Adrenal gland (tissue), 12 donors: ENCODE results near the gene LMLN. TPM values are rescaled to one million over a fixed set of nuclear protein-coding genes. Genes with fewer than 3 reads are reported as not detected.
A peak's percentile ranks its signal among the peaks of the same experiment; 100 is the strongest.
"Not testable (repeated sequence)": the region's sequence is repeated elsewhere in the genome, so short reads cannot be mapped to it uniquely, and the experiment has no call there.

Source experiments
- DNase-seq, 7 donors: peaks; one replicate each; pipeline ENCODE4 v3.0.0-alpha.2; 2019 to 2020
- H3K27ac ChIP-seq, 5 donors: fragments of 200-600 bp; sonication (generic) in 4 of 5; 1 replicate in 3 of 5; 2 replicates in 2 of 5; pipeline versions ENCODE4 v1.5.1 to v1.8.0; 2016 to 2020; ENCODE audit warnings: mild to moderate bottlenecking in 1 of 5
- H3K27me3 ChIP-seq: fragments of 200-600 bp; 2 replicates; pipeline ENCODE4 v1.8.0; 2021
- H3K36me3 ChIP-seq, 2 donors: fragments of 200-600 bp; replicated peaks in 1 of 2; 1 replicate in 1 of 2; 2 replicates in 1 of 2; pipeline versions ENCODE4 v1.5.1 to v1.8.0; 2018 to 2022
- H3K4me1 ChIP-seq, 2 donors: fragments of 200-600 bp; replicated peaks in 1 of 2; 1 replicate in 1 of 2; 2 replicates in 1 of 2; pipeline versions ENCODE4 v1.5.1 to v1.8.0; 2018 to 2021
- H3K4me3 ChIP-seq, 4 donors: fragments of 200-600 bp; sonication (generic) in 3 of 4; one replicate each; pipeline ENCODE4 v1.5.1; 2016 to 2018
- H3K9me3 ChIP-seq, 3 donors: fragments of 200-600 bp; sonication (generic) in 1 of 3; replicated peaks in 1 of 3; 1 replicate in 2 of 3; 2 replicates in 1 of 3; pipeline versions ENCODE4 v1.5.1 to v1.8.0; 2016 to 2021
- POLR2A ChIP-seq, 2 donors: fragments of 450-650 bp; IDR thresholded peaks; one replicate each; pipeline ENCODE4 v1.6.1; 2017; ENCODE audit warnings: antibody characterized with exemption in 2 of 2, mild to moderate bottlenecking in 2 of 2, moderate library complexity in 1 of 2
- WGBS, 4 donors: extraction: QIAGEN DNeasy Blood & Tissue Kit in 2 of 4; methylation state at CpG; one replicate each; pipeline versions ENCODE4 v1.1.5 to v1.1.7; 2013 to 2017; 5-methylcytosine and 5-hydroxymethylcytosine counted together
- intact Hi-C, 2 donors: fragments of 100-400 bp; cut with DNase I; formaldehyde crosslinking; loops; one replicate each; pipeline versions ENCODE4 v1.14.1 to v1.15.0; 2022 to 2023
- polyA plus RNA-seq, 3 donors: library from polyadenylated mRNA; stranded (reverse); fragments of 200-250 nt in 2 of 3; fragments of 350-450 nt in 1 of 3; fragmentation: Illumina TruSeq in 1 of 3; extraction: RNeasy Lipid Tissue Mini Kit (QIAGEN cat#74804) in 1 of 3; gene quantifications; one replicate each; pipeline ENCODE4 v1.2.3, GENCODE V29; 2013 to 2014
- total RNA-seq, 9 donors: library from RNA; depleted of rRNA in 4 of 9; stranded (reverse); fragments of >200 nt in 4 of 9; fragments of 120-200 nt in 1 of 9; fragmentation: NEBNext Ultra II Directional in 1 of 9; extraction: Animal tissue kit (Norgen Biotek cat#: 25700) in 1 of 9; gene quantifications; one replicate each; pipeline versions ENCODE4 v1.1.0 to v1.2.4, GENCODE V29; 2013 to 2023
- TF ChIP-seq, protein P1 (sequence below), 6 experiments: fragments of 450-650 bp in 4 of 6; fragments of 200-600 bp in 2 of 6; sonication (generic) in 1 of 6; IDR thresholded peaks; 1 replicate in 5 of 6; 2 replicates in 1 of 6; pipeline versions ENCODE4 v1.5.1 to v1.8.0; 2016 to 2021; ENCODE audit warnings: antibody characterized with exemption in 6 of 6, mild to moderate bottlenecking in 2 of 6, moderate library complexity in 1 of 6
- donor health status: healthy with polysubstance abuse.
- donor health status: Bipolar disorder and iron deficiency.
- donor health status: DM: yes; HTN: yes; CAD: no.
- donor health status: DM: no; HTN: no; CAD: no.
- donor health status: DM: no; HTN: no; CAD: no.
- donor health status: DM: yes; HTN: yes; CAD: no.

Gene LMLN
- total and polyA plus RNA-seq, 12 donors = 3.0 to 11.2 (median 6.4) TPM

DNA sequence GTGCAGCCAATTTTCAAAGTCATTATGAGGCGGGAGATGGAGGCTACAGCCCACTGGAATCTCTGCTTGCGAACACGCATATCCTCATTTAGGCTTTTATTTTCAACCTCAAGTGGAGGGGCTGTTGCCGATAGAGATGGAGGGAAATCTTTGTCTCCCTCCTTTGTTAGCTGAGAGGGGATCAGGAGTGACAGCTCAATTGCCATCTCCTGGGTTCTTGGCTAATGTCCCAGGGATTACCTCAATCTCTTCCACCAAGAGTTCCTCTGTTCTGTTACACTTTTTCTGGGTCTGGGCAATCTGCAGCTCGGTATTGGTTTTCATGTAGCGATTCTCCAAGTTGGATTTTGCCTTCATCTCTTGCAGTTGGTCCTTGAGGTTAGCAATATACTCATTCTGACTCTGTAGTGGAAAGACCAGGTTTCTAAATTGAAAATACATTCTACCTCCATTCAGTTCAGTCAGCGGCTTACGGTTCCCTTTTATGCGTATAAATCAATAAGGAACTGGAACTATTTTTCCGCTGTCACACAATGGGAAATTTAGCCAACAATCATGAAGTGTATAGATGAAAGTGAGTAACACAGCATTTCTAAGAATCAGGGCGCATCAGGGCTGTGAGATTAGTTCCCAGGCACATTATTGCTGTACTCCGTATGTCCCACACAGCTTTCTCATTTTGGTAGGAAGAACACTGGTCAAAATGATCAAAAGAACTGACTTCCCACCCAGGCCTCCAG lies 46.2 kb upstream of the LMLN start:
- Histone ChIP-seq H3K4me1 (peaks cover 0 to 7% of the 10 kb centered on the region in 2 donors), H3K4me3 (no peak overlapping the region), H3K9me3 (no peaks in the 10 kb centered on the region), H3K36me3 (no peaks in the 10 kb centered on the region), H3K27me3 (no peaks in the 10 kb centered on the region), H3K27ac (peak overlapping the region in 3 of 5 donors; percentile 63 to 88 (median 85))
- DNase-seq = no peak
- intact Hi-C loops = no loop called here
- WGBS, 4 donors = 92 to 95% (median 94%) methylated on average over 12 of the region's 12 CpGs
- TF ChIP-seq, protein P1, sequence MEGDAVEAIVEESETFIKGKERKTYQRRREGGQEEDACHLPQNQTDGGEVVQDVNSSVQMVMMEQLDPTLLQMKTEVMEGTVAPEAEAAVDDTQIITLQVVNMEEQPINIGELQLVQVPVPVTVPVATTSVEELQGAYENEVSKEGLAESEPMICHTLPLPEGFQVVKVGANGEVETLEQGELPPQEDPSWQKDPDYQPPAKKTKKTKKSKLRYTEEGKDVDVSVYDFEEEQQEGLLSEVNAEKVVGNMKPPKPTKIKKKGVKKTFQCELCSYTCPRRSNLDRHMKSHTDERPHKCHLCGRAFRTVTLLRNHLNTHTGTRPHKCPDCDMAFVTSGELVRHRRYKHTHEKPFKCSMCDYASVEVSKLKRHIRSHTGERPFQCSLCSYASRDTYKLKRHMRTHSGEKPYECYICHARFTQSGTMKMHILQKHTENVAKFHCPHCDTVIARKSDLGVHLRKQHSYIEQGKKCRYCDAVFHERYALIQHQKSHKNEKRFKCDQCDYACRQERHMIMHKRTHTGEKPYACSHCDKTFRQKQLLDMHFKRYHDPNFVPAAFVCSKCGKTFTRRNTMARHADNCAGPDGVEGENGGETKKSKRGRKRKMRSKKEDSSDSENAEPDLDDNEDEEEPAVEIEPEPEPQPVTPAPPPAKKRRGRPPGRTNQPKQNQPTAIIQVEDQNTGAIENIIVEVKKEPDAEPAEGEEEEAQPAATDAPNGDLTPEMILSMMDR (IDR thresholded peaks at IDR 0.05) = no peak
- TF ChIP-seq POLR2A (IDR thresholded peaks at IDR 0.05) = no peak

DNA sequence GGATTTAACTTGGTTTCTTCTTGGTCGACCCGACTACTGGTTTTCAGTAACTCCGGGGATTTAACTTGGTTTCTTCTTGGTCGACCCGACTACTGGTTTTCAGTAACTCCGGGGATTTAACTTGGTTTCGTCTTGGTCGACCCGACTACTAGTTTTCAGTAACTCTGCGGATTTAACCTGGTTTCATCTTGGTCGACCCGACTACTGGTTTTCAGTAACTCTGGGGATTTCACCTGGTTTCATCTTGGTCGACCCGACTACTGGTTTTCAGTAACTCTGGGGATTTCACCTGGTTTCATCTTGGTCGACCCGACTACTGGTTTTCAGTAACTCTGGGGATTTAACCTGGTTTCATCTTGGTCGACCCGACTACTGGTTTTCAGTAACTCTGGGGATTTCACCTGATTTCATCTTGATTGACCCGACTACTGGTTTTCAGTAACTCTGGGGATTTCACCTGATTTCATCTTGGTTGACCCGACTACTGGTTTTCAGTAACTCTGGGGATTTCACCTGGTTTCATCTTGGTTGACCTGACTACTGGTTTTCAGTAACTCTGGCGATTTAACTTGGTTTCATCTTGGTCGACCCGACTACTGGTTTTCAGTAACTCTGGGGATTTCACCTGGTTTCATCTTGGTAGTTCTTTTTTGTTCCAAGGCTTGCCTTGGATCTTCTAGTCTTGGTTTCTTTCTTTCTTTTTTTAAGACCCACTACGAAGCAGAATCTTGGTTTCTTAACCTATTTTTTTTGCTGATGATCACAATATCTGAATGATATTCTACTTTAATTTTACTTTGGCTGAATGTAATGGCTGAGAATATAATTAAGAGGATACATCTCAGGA lies 38.4 kb upstream of the LMLN start:
- H3K27ac ChIP-seq, H3K9me3 ChIP-seq, DNase-seq, H3K36me3 ChIP-seq, intact Hi-C loops, H3K4me1 ChIP-seq, H3K27me3 ChIP-seq, H3K4me3 ChIP-seq: not testable (repeated sequence)
- 81 to 94% (median 89%) methylated on average over 22 to 24 of the region's 24 CpGs for WGBS, 4 donors

DNA sequence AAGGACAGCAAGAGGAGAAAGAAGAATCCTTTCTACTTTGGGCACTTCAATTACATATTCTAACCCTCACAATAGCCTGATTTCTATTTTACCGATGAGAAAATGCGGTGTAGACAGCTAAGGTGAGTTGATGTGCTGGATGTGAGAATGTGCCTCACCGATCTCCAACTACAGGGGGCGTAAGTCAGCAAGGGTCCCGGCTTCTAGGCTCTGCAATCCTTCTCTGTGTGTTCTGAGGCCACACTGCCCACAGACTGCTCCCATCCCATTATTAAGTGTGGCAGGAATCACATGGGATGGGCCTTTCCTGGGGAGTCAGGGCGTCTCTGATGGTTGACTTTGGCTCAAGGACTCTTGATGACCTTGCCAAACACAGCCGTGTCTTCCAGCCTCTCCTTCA lies 33.6 kb upstream of the LMLN start:
- no peak for DNase-seq
- intact Hi-C loops = no loop called here
- H3K4me1 ChIP-seq = no peaks in the 10 kb centered on the region
- 61 to 75% (median 66%) methylated on average over 7 of the region's 7 CpGs for whole genome bisulfite sequencing, 4 donors
- H3K4me3 ChIP-seq = no peak overlapping the region
- TF ChIP-seq, protein P1 (IDR thresholded peaks at IDR 0.05) = no peak
- no peak for TF ChIP-seq POLR2A (IDR thresholded peaks at IDR 0.05)
- H3K9me3 ChIP-seq = no peaks in the 10 kb centered on the region
- no peaks in the 10 kb centered on the region for H3K36me3 ChIP-seq
- H3K27me3 ChIP-seq = no peaks in the 10 kb centered on the region
- no peak overlapping the region for H3K27ac ChIP-seq

DNA sequence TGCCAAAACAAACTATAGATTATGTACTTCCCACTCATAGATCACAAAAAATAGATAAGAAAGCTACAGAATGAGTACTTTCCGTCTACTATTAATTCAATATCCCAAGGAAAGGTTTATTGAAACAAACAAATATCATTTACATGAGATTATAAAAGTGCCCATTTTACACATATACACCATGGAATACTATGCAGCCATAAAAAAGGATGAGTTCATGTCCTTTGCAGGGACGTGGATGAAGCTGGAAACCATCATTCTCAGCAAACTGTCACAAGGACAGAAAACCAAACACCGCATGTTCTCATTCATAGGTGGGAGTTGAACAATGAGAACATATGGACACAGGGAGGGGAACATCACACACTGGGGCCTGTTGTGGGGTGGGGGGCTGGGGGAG lies 32.4 kb upstream of the LMLN start:
- H3K4me1 ChIP-seq, H3K36me3 ChIP-seq, intact Hi-C loops, H3K27ac ChIP-seq, H3K27me3 ChIP-seq, H3K4me3 ChIP-seq, DNase-seq, H3K9me3 ChIP-seq: not testable (repeated sequence)
- WGBS, 4 donors = 90 to 97% (median 95%) methylated on average over 3 of the region's 3 CpGs

DNA sequence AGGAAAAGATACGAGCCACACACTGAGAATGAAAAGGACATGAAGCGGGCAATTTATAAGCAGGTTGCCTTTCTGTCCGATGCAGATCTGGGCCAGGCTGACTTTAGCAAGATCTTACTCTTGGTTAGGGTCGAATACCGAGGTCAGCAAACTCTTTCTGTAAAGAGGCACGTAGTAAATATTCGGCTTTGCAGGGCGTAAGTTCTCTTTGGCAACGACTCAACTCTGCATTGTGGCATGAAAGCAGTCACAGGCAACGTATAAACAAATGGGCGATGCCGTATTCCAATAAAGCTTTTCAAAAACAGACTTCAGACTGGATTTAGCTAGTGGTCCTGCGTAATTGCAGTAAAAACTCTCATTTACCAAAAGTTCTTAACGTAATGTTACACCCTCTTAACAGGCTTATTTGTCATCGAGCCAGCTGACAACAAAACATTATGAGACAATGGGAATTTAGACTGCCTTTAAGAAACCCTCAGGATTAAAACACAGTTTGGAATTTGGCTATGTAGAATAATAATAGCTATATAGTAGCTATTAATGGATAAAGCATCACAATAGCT lies 23.1 kb upstream of the LMLN start:
- Histone ChIP-seq H3K27me3 (no peaks in the 10 kb centered on the region), H3K9me3 (no peaks in the 10 kb centered on the region), H3K36me3 (peaks cover 0 to 4% of the 10 kb centered on the region in 2 donors), H3K4me1 (no peaks in the 10 kb centered on the region), H3K27ac (no peak overlapping the region), H3K4me3 (no peak overlapping the region)
- TF ChIP-seq, protein P1 (IDR thresholded peaks at IDR 0.05) = no peak
- no peak for TF ChIP-seq POLR2A (IDR thresholded peaks at IDR 0.05)
- no peak for DNase-seq
- intact Hi-C loops = no loop called here
- 90 to 95% (median 92%) methylated on average over 15 of the region's 15 CpGs for whole genome bisulfite sequencing, 4 donors
